ENCODE results near the gene SLX4IP.

The SLX4IP gene

DNA sequence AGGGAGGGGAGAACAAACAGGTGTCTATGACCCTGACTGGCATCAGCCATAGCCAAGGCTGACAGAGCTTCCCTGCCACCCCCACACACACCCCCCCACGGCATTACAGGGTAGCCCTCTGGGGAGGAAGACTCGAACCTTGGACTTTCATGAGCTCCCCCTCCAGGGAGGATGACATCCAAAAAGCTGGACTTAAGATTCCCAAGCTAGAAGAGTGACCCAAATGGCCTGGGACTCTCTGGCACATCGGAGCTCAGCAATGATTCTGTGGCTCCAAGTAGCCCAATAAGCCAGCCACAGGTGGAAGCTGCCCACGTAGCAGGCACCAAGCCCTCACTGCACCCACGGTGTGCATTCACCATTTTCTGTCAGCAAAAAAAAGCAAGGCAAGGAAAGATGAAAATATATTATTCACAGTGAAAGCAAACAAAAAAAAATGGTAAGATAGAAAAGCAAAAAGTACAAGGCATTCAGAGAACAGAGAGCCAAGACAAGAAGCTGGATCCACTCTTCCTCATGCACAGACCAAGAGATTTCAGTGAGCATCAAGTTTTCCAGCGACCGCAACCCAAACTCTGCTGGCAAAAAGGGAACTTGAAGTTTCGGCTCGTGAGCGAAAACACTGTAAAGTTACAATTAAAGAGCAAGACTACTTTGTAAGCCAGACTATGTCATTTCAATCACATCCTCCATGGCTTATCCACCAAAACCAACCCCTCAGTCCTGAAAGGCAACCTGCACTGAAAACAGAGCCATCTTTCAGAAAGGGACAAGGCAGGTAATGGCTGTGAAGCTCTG is 227.8 kb downstream of the SLX4IP start:
- Histone ChIP-seq H3K9ac (ENCODE audit: low read depth, low read length) (no peak overlapping the region), H3K36me3 (ENCODE audit: insufficient read depth, low read length) (peaks cover 75% of the 10 kb centered on the region), H3K9me3 (ENCODE audit: insufficient read depth, low read depth, low read length) (no peaks in the 10 kb centered on the region), H3K27ac (ENCODE audit: low read depth, low read length) (no peak overlapping the region), H3K4me1 (ENCODE audit: insufficient read depth, low read length) (peaks cover 73% of the 10 kb centered on the region), H3K27me3 (ENCODE audit: insufficient read depth, low read length) (no peaks in the 10 kb centered on the region), H3K4me3 (ENCODE audit: low read length) (no peak overlapping the region)
- 96% methylated on average over 10 of the region's 10 CpGs for whole genome bisulfite sequencing

DNA sequence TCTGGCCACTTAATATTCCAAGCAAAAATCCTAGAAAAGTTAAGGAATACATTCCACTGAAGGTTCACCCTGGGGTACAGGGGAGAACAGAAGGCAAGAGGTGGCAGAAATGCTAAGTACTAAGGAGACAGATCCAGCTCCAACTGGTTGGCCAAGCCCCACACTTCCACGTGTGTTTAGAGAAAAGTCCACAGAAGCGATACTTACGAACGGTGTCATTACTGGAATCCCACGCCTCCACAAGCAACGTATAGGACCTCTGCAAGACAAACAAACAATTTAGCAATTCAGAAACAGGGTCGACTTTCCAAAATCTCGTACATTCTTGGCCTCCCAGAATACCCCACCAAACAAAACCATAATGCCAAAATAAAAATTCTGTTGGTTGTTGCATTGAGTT is 228.7 kb downstream of the SLX4IP start:
- Histone ChIP-seq H3K9ac (ENCODE audit: low read depth, low read length) (peak overlapping the region; percentile 13; the same call in 1 of the 2 replicates), H3K27me3 (ENCODE audit: insufficient read depth, low read length) (no peaks in the 10 kb centered on the region), H3K9me3 (ENCODE audit: insufficient read depth, low read depth, low read length) (no peaks in the 10 kb centered on the region), H3K36me3 (ENCODE audit: insufficient read depth, low read length) (peaks cover 75% of the 10 kb centered on the region), H3K27ac (ENCODE audit: low read depth, low read length) (peak overlapping the region; percentile 75), H3K4me1 (ENCODE audit: insufficient read depth, low read length) (peaks cover 77% of the 10 kb centered on the region), H3K4me3 (ENCODE audit: low read length) (0 out of 2 replicates have a peak overlapping the region, but pooled peaks have one; percentile 37)
- 86% methylated on average over 8 of the region's 8 CpGs for WGBS

GRCh38 chr20:10665027-10665561 is 230.0 kb downstream of the SLX4IP start:
- Histone ChIP-seq H3K4me3 (ENCODE audit: low read length) (peak overlapping the region; percentile 37), H3K36me3 (ENCODE audit: insufficient read depth, low read length) (peaks cover 71% of the 10 kb centered on the region), H3K4me1 (ENCODE audit: insufficient read depth, low read length) (peaks cover 87% of the 10 kb centered on the region), H3K9ac (ENCODE audit: low read depth, low read length) (peak overlapping the region; percentile 15; the same call in 1 of the 2 replicates), H3K9me3 (ENCODE audit: insufficient read depth, low read depth, low read length) (no peaks in the 10 kb centered on the region), H3K27ac (ENCODE audit: low read depth, low read length) (peak overlapping the region; percentile 70), H3K27me3 (ENCODE audit: insufficient read depth, low read length) (no peaks in the 10 kb centered on the region)
- WGBS: 67% methylated on average over 7 of the region's 7 CpGs

DNA sequence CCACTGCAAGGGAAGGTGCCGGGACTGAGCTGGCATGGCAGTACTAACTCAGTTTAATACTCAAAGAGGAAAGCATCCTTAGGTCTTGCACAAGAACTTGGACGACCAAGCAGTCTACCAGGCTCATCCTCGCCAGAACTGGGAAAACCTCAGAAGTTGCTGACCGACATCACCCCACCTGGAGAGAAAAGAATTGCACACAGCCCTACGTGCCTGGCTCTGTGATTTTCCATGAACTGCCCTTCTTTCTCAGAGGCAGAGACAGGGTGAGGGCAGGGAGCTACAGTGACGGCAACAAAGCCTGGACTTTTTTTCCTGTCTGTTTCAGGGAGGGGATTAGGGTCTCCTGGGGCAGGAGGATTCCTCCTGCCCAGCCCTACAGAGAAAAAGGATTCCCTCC is 230.7 kb downstream of the SLX4IP start:
- no peaks in the 10 kb centered on the region for H3K27me3 ChIP-seq (ENCODE audit: insufficient read depth, low read length)
- 0 out of 2 replicates have a peak overlapping the region, but pooled peaks have one; percentile 0 for H3K27ac ChIP-seq (ENCODE audit: low read depth, low read length)
- no peak overlapping the region for H3K9ac ChIP-seq (ENCODE audit: low read depth, low read length)
- H3K36me3 ChIP-seq (ENCODE audit: insufficient read depth, low read length): peaks cover 65% of the 10 kb centered on the region
- peaks cover 87% of the 10 kb centered on the region for H3K4me1 ChIP-seq (ENCODE audit: insufficient read depth, low read length)
- no peak overlapping the region for H3K4me3 ChIP-seq (ENCODE audit: low read length)
- no peaks in the 10 kb centered on the region for H3K9me3 ChIP-seq (ENCODE audit: insufficient read depth, low read depth, low read length)
- 75% methylated on average over 6 of the region's 6 CpGs for WGBS

- peaks cover 60% of the 10 kb centered on the region for H3K36me3 ChIP-seq (ENCODE audit: insufficient read depth, low read length)
- H3K4me3 ChIP-seq (ENCODE audit: low read length): no peak overlapping the region
- peaks cover 86% of the 10 kb centered on the region for H3K4me1 ChIP-seq (ENCODE audit: insufficient read depth, low read length)
- H3K9me3 ChIP-seq (ENCODE audit: insufficient read depth, low read depth, low read length): no peaks in the 10 kb centered on the region
- WGBS: 88% methylated on average over 7 of the region's 7 CpGs
- no peaks in the 10 kb centered on the region for H3K27me3 ChIP-seq (ENCODE audit: insufficient read depth, low read length)
- H3K9ac ChIP-seq (ENCODE audit: low read depth, low read length): no peak overlapping the region
- H3K27ac ChIP-seq (ENCODE audit: low read depth, low read length): 0 out of 2 replicates have a peak overlapping the region, but pooled peaks have one; percentile 0
Observed at GRCh38 chr20:10666221-10667076, 231.3 kb downstream of the SLX4IP start.

DNA sequence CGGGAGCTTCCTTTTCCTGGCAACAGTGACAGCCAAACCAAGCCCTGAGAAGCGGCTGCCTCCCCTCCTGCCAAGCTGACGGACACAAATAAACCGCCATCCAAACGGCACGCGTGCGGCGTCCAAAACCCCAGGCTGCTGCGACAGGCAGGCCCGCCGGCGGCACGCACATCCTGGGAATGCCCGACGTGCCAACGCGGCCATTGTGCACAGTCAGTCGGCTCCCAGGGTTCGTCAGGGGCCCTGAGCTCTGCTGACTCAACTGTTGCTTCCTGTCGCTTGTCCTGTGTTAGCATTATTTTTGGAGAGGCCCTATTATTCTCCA is 231.9 kb downstream of the SLX4IP start:
- peaks cover 86% of the 10 kb centered on the region for H3K4me1 ChIP-seq (ENCODE audit: insufficient read depth, low read length)
- 95% methylated on average over 21 of the region's 21 CpGs for WGBS
- no peak overlapping the region for H3K9ac ChIP-seq (ENCODE audit: low read depth, low read length)
- H3K4me3 ChIP-seq (ENCODE audit: low read length): no peak overlapping the region
- peak overlapping the region; percentile 19; the same call in 1 of the 2 replicates for H3K27ac ChIP-seq (ENCODE audit: low read depth, low read length)
- peaks cover 54% of the 10 kb centered on the region for H3K36me3 ChIP-seq (ENCODE audit: insufficient read depth, low read length)
- H3K9me3 ChIP-seq (ENCODE audit: insufficient read depth, low read depth, low read length): no peaks in the 10 kb centered on the region
- H3K27me3 ChIP-seq (ENCODE audit: insufficient read depth, low read length): no peaks in the 10 kb centered on the region

GRCh38 chr20:10667560-10668167 is 232.6 kb downstream of the SLX4IP start:
- no peaks in the 10 kb centered on the region for H3K9me3 ChIP-seq (ENCODE audit: insufficient read depth, low read depth, low read length)
- no peak overlapping the region for H3K4me3 ChIP-seq (ENCODE audit: low read length)
- no peak overlapping the region for H3K9ac ChIP-seq (ENCODE audit: low read depth, low read length)
- H3K4me1 ChIP-seq (ENCODE audit: insufficient read depth, low read length): peaks cover 85% of the 10 kb centered on the region
- peaks cover 5% of the 10 kb centered on the region; the same call in 1 of the 2 replicates for H3K27me3 ChIP-seq (ENCODE audit: insufficient read depth, low read length)
- no peak overlapping the region for H3K27ac ChIP-seq (ENCODE audit: low read depth, low read length)
- H3K36me3 ChIP-seq (ENCODE audit: insufficient read depth, low read length): peaks cover 47% of the 10 kb centered on the region
- WGBS: 91% methylated on average over 6 of the region's 6 CpGs

GRCh38 chr20:10668677-10669368 is 233.7 kb downstream of the SLX4IP start:
- Histone ChIP-seq H3K9me3 (ENCODE audit: insufficient read depth, low read depth, low read length) (no peaks in the 10 kb centered on the region), H3K4me1 (ENCODE audit: insufficient read depth, low read length) (peaks cover 74% of the 10 kb centered on the region), H3K36me3 (ENCODE audit: insufficient read depth, low read length) (peaks cover 36% of the 10 kb centered on the region), H3K27me3 (ENCODE audit: insufficient read depth, low read length) (peaks cover 7% of the 10 kb centered on the region; the same call in 1 of the 2 replicates), H3K27ac (ENCODE audit: low read depth, low read length) (no peak overlapping the region), H3K9ac (ENCODE audit: low read depth, low read length) (no peak overlapping the region), H3K4me3 (ENCODE audit: low read length) (no peak overlapping the region; the same call in 1 of the 2 replicates)
- 91% methylated on average over 7 of the region's 7 CpGs for WGBS

- no peak overlapping the region for H3K9ac ChIP-seq (ENCODE audit: low read depth, low read length)
- H3K9me3 ChIP-seq (ENCODE audit: insufficient read depth, low read depth, low read length): no peaks in the 10 kb centered on the region
- WGBS: 88% methylated on average over 5 of the region's 6 CpGs
- H3K4me3 ChIP-seq (ENCODE audit: low read length): peak overlapping the region; percentile 87
- H3K27ac ChIP-seq (ENCODE audit: low read depth, low read length): no peak overlapping the region
- H3K4me1 ChIP-seq (ENCODE audit: insufficient read depth, low read length): peaks cover 64% of the 10 kb centered on the region
- H3K27me3 ChIP-seq (ENCODE audit: insufficient read depth, low read length): peaks cover 7% of the 10 kb centered on the region; the same call in 1 of the 2 replicates
- H3K36me3 ChIP-seq (ENCODE audit: insufficient read depth, low read length): peaks cover 33% of the 10 kb centered on the region
Observed at GRCh38 chr20:10669843-10670446, 234.8 kb downstream of the SLX4IP start.

All from HUES64 (cell line).